HG02981 (cell line): ENCODE results near the gene KLHL22.
"Not testable (repeated sequence)": the region's sequence is repeated elsewhere in the genome, so short reads cannot be mapped to it uniquely, and the experiment has no call there.

Experiments
- ATAC-seq: cut with Tn5 transposase; IDR thresholded peaks from one replicate; pipeline ENCODE4 v1.9.1; 2021; ENCODE audit warnings: mild to moderate bottlenecking, moderate library complexity; ENCODE audit not compliant: unreplicated experiment

Gene KLHL22, protein sequence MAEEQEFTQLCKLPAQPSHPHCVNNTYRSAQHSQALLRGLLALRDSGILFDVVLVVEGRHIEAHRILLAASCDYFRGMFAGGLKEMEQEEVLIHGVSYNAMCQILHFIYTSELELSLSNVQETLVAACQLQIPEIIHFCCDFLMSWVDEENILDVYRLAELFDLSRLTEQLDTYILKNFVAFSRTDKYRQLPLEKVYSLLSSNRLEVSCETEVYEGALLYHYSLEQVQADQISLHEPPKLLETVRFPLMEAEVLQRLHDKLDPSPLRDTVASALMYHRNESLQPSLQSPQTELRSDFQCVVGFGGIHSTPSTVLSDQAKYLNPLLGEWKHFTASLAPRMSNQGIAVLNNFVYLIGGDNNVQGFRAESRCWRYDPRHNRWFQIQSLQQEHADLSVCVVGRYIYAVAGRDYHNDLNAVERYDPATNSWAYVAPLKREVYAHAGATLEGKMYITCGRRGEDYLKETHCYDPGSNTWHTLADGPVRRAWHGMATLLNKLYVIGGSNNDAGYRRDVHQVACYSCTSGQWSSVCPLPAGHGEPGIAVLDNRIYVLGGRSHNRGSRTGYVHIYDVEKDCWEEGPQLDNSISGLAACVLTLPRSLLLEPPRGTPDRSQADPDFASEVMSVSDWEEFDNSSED

DNA sequence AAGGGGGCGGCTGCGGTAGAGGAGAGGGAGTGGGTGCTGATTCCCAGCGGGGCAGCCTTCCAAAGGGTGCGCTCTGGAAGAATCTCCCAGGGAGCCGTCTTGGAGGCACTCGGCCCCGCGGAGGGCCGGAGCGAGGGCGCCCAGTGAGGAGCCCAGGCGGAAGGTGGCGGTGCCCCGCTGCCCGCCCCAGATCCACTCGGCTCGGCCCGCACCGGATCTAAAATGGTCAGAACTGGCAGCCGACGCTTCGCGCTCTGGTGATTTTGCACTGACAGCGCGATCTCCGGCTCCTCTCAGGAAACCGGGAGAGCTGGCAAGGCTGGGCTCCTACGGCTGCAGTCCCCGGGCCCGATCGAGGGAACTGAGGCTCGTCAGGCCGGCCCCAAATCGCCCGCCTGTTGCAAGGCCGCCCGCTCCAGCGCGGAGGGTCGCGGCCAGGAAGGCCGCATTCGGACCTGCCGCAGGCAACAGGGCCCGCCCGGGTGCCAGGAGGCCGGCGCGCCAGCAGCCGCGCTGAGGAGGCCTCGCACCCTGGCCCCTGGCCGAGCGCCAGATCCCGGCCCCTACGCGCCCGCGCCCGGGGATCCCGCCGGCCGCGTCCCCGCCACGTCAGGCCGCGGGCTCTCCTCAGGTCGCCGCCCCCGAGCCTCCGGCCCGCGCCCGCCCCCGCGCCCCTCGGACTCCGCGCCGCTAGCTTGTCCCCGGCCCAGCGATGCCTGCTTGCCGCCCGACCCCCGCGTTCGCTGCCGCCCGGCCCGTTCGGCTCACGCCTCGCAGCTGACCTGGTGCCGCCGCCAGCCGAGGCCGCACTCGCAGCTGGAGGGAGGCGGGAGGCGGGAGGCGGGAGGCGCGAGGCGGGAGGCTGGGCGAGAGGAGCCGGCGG, at the start of gene KLHL22:
Gene KLHL22 (minus strand): TSS at position 818 of the 883 bp plus-strand sequence. CDS start 6,584 bp downstream, outside the sequence.
- peak; percentile 17 for ATAC-seq

DNA sequence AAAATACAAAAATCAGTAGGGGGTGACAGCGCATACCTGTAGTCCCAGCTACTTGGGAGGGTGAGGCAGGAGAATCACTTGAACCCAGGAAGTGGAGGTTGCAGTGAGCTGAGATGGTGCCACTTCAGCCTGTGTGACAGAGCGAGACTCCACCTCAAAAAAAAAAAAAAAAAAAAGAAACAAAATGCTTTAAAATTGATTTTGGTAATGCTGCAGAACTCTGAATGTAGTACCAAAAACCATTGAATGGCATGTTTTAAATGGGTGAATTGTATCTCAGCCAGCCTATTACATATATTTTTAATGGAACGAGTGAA, 49.7 kb upstream of the KLHL22 start:
- not testable (repeated sequence) for ATAC-seq

DNA sequence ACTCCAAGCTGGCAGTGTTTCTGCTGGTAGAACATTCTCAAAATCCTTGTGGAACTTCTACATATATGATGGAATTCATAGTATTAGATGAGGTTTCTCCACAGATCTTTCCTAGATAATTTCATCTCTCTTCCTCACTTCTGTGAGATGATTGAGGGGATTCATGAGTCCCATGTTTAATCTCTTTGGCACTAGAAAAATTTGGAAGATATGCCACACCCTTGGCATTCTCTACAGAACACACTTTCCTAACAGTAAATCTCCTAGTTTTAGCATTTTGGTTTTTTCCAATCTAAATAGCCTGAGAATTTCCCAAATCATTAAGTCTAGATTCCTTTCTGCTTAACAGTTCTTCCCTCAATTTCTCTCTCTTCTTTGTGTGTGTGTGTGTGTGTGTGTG, 47.1 kb upstream of the KLHL22 start:
- ATAC-seq: no peak

DNA sequence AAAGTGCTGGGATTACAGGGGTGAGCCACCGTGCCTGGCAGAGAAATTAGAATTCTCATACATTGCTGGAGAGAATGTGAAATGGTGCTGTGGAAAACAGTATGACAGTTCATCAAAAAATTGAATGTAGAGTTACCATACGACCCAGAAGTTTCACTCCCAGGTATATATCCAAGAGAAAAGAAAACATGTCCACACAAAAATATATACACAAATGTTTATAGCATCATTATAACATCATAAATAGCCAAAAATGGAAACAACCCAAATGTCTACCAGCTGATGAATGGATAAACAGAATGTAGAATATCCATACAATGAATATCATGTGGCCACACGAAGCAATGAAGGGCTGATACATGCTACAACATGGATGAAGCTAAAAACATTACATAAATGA, 46.5 kb upstream of the KLHL22 start:
- ATAC-seq: no peak

DNA sequence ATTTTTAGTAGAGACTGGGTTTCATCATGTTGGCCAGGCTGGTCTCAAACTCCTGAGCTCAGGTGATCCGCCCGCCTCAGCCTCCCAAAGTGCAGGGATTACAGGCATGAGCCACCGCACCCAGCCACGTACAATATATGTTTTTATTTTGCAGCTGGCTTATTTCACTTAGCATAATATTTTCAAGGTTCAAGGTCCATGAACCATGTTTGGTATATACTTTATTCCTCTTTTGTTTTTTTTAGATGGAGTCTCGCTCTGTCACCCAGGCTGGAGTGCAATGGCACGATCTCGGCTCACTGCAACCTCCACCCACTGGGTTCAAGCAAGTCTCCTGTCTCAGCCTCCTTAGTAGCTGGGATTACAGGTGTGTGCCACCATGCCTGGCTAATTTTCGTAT, 43.3 kb upstream of the KLHL22 start:
- ATAC-seq: not testable (repeated sequence)

DNA sequence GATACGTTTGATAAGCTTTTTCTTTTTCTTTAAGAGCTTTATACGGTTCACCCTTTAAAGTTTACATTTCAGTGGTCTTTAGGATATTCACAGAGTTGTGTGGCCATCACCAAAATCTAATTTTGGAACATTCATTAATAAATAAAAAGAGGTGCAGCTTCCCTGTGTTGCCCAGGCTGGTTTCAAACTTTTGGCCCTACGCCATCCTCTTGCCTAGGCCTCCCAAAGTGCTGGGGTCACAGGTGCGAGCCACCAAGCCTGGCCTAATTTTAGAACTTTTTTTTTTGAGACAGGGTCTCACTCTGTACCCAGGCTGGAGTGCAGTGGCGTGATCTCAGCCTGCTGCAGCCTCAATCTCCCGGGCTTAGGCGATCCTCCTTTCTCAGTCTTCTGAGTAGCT, 42.4 kb upstream of the KLHL22 start:
- ATAC-seq: no peak

DNA sequence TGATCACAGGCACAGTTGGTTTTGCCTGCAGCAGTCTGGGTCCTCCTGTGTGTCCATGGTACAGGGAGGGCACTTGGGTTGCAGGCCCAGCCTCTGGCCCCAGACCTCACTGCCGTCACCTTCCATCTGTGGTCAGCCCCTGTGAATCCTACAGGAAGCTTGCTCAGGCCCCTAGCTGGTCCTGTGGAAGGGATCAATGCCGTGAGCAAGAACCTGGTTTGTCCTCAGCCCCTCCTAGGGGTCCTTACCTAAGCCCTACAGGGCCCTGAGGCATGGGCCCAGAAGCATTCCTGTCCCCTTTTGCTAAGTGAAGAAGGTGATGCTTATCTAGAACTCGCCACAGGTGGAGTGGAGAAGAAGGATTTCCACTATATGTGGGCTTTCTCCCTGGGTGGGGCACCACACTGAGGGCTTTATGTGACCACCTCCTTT, 41.7 kb upstream of the KLHL22 start:
- no peak for ATAC-seq

DNA sequence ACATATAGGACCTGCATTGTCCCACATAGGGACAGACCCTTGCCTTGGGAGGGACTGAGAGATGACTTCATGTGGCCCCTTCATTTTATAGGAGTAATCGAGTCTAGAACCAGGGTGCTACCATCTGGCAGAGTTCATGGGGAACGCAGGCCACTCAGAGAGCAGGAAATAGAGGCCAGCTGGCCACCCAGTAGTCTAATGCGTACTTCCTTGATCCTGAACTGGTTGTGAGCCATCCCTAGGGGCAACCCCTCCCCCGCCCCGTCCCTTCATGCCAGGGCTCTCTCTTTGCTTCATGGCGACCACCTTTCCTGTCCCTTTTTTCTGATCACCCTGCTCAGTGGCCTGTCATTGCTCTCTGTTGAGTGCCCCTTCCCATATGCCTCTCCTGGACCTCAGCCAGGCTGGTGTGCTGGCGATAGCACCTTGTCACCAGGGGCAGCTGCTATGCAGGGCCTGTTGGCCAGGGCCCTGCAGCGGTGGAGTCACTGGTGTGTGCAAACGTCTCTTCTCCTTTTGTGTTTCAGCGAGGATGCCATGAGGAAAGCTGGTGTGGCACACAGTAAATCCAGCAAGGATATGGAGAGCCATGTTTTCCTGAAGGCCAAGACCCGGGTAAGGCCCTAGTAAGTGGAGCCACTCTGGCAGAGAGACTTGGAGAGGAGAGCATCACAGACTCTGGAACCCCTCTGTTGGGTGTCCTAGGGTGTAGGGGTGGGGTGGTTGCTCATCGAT, 41.2 kb upstream of the KLHL22 start:
- ATAC-seq: no peak

DNA sequence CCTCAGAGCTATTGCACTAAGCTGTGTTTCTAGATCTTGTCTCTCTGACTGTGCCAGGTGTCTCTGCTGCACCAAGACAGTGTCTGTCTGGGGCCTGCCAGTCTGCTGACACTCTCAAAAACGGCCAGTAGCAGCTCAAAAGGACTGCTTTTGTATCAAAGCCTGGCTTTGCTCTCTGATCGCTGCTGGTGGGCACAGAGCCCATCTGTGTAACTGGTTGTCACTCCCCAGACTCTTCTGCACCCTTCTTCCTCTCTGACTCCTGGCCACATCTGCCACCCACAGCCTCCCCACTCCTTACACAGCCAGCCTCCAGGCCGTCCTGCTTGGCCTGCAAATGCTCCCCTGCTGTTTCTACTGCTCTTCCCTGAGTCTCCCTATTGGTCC, 38.3 kb upstream of the KLHL22 start:
- no peak for ATAC-seq

DNA sequence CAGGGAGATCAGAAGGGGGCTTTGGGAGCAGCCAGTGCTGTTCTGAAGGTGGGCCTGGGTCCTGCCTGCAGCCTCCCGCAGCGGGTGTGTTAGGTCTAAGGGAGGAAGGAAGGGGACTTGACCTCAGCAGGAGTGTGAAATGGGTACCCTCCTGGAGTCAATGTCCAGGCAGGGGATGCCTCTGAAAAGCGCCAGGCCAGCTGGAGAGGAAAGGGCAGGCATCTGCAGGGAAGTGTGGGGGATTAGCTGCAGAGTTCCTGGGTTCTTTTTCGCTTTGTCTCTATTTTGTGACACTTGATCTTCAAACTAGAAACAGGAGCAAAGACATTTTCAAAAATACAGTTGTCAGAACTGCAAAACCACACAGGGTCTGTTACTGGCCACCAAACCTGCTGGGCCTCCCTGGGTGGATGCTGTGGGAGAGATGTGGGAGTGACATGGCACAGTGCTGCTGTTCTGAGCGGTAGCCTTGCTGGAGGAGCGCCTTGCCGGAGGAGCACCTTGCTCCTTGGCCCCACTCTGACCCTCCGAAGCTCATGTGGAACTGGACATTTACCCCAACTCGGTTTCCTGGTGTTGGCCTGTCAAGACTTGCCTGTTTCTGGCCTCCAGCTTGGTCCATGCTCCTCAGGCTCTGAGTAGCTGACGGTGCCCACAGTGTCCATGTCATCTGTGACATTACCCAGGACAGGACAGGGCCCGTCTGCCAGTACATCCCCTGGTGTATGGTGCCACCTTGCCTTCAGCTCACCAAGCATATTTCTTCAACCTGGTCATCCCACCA, 37.7 kb upstream of the KLHL22 start:
- ATAC-seq: no peak

DNA sequence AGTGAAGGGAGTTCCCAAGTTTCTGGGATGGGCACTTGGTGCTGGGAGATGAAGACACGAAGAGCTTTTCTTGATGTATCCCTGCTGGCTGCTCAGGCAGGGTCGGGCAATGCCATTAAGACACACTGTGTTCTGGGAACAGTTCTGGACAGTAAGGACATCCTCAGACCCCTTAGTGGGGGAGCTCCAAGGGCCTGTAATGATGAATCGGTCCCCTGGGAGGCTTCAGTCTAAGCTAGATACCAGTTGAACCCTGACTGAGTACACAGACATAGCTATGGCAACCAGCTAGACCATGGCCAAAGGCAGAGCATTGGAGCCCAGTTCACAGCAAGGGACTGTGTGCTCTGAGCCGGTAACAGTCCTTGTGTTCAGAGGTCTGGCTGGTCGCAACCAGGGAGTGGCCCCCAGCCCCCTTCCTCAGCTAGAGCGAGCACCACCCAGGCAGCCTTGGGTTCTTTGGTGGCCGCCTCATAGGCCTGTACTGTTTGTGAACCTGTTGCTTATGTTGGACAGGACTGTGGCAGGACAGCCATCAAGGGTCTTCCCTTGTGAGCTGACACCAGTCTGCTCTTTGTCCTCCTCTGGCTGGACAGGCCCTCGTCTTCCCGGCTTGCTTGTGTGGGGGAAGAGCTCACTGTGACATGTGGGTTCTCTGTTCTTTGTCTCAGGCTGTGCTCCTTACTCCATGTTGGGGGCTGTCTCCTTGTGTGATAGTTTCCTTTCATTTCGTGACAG, 36.8 kb upstream of the KLHL22 start:
- ATAC-seq: no peak

DNA sequence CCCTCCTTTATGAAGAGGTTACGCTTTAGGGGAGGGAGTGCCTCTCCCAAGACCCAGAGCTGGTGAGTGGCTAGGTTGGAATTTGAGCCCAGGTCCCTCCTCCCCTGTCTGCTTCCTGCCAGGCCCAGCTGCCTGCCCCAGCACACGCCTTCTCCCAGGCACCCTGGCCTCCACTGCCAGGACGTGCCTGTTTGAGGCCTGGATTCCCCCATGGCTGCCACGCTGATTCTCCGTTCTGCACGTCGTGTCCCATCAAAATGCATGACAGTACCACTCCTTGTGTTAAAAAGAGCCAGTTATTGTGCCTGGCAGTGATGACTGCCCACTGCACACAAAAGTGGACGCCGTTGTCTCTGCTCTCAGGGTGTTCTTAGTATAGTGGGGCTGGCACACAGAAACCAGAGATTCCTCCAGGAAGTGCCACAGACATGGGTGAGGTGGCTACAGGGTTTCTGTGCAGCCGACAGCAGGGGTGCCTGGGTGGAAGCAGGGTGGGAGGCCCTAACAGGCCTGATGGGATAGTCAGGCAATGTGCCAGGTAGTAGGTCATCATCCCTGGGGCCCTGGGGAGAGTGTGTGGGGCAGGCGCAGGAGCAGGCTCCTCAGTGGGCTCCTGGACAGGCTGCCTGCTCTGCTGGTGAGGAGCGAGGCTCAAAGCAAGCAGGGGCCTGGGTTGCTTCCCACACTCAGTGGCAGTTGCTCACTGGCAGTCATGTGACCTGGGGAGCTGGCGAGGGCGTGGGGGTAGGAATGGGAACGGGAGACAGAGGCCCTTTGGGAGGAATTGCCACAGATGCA, 36.0 kb upstream of the KLHL22 start:
- ATAC-seq: no peak

DNA sequence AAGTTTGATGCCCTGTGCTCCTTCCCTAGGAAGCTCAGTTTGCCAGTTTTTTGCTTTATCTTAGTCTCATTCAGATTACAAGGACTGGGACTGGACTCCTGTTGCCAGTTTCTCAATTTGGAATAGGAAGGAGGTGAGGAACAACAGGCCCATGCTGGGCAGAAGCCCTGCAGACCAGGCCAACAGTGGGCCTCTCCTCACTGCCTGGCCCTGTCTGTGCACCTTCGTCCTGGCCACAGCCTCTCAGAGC, 35.5 kb upstream of the KLHL22 start:
- ATAC-seq: no peak

DNA sequence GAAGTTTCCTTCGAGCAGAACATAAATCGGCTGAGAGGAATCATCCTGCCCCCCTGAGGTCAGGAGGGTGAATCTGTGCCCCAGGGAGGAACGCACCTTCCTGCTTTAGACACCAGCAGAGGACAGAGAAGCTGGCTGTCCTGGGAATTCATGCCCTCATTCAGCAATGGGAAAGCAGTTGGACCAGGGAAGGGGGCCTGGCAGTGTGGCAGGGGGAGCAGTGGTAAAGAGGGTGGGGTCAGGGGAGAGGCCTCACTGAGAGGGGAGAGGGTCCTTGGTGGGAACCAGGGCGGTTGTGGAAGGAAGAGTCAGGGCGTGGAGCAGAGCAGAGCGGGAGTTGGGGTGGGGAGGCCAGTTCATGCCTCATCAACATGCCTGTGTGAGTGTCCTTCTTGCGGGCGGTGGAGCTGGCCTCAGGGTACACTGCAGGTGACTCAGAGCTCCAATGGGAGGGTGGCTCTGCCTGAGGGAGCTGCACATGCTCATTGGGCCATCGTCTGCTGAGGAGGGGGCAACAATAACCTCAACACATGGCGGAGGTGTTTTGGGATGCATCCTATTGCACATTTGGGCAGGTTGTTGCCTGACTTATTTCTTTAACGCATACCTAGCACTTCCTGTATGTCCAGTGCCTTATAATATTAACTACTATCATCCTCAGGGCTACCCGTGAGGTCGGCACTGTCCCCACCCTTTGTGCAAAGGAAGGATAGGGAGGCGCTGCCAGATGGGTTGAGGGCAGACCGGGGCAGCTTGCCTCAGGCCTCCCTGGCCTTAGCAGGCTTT, 35.0 kb upstream of the KLHL22 start:
- no peak for ATAC-seq

DNA sequence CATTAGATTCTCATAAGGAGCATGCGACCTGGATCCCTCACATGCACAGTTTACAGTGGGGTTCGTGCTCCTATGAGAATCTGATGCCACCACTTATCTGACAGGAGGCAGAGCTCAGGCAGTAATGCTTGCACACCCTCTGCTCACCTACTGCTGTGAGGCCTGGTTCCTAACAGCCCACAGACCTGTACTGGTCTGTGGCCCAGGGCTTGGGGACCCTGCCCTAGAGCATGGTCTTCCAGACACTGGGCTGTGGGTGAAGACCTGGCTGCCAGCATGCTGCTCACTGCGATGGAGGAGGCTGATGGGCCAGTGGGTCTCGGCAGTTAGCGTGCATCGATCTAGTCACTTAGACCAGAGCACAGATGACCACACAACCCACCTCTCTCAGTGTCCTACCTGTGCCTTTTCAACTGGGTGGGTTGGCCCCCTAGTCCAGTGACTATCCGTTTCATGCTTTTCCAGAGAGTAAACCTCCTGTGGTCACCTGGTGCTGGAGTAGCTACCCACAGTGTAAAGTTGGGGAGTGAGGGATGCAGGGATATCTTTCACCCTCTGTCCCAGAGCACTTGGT, 32.9 kb upstream of the KLHL22 start:
- no peak for ATAC-seq

DNA sequence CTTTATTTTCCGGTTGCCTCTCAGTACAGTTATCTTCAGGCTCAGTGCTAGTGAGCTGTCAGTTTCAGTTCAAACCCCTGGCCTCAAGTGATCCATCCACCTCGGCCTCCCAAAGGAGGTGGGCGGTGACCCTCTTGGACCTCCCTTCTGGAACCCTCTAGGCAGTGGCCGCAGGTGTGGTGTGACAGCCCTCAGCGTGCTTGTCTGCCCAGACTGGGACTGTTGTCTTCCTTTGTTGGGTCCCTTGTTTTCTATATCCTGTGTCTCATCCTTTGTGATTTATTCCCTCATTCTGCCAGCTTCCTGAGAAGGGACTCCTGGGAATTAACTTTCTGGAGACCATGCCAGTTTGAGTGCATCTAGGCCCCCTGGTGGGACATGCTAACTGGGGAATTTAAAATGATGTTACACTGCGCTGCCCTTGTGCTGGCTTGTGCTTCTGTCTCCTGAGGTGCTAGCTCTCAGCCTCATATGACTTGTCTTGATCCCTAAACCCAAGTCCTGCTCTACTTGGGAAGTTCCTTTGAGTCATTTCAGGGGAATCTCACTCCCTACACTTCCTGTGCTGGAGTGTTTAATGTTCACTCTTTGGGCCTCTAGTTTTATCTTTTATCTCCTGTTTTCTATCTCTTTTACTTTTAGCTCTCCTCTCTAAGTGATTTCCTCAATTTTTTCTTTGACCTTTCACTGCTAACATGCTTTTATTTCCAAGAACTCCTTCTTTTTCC, 31.2 kb upstream of the KLHL22 start:
- no peak for ATAC-seq

DNA sequence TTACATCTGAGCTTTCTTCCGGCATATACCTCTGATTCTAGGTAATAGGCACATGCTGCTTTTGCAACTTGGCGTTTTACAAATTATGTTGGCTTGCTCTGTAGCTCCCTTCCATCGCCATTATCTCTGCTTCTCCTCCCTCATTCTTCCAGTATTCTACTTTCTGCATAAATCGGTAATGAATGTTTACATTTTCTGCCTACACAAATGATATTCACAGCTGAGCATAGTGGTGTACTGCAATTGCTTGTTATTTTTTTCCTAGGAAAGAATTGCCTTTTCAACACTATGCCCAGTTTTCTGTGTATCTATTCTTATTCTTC, 30.7 kb upstream of the KLHL22 start:
- no peak for ATAC-seq
